GM12874 (cell line): Measurements from ENCODE around the gene AP3S1.

Experiments used
- CTCF ChIP-seq: IDR thresholded peaks from 2 replicates; pipeline ENCODE4 v1.5.1; 2011; ENCODE audit warnings: low read depth, mild to moderate bottlenecking, control low read depth, low read length, moderate library complexity; ENCODE audit not compliant: insufficient read depth

The AP3S1 gene

GRCh38 chr5:115806986-115807653 is 34.6 kb upstream of the AP3S1 start:
- no peak for TF ChIP-seq CTCF

GRCh38 chr5:115807654-115808052 is 34.1 kb upstream of the AP3S1 start:
- TF ChIP-seq CTCF = no peak

- TF ChIP-seq CTCF = no peak
Measured at GRCh38 chr5:115809946-115810345, 31.8 kb upstream of the AP3S1 start.

- TF ChIP-seq CTCF = no peak
Measured at GRCh38 chr5:115810761-115811160, 31.0 kb upstream of the AP3S1 start.

- TF ChIP-seq CTCF = no peak
Measured at GRCh38 chr5:115811406-115811805, 30.3 kb upstream of the AP3S1 start.

- TF ChIP-seq CTCF = no peak
Measured at GRCh38 chr5:115812372-115812771, 29.4 kb upstream of the AP3S1 start.

GRCh38 chr5:115813719-115814118 is 28.0 kb upstream of the AP3S1 start:
- no peak for TF ChIP-seq CTCF
